IPS-20b (cell line): ENCODE results near the gene ZNF747.
"Not testable (repeated sequence)": the region's sequence is repeated elsewhere in the genome, so short reads cannot be mapped to it uniquely, and the experiment has no call there.

Source experiments
- H3K27ac ChIP-seq: one replicate; pipeline ENCODE4 v1.5.1; 2013; ENCODE audit warnings: low read length
- H3K27me3 ChIP-seq: 2 replicates; pipeline ENCODE4 v1.6.1; 2013; ENCODE audit warnings: mild to moderate bottlenecking, low read length, inconsistent platforms; ENCODE audit not compliant: insufficient read depth
- H3K36me3 ChIP-seq: 2 replicates; pipeline ENCODE4 v1.6.1; 2013; ENCODE audit warnings: low read depth, mild to moderate bottlenecking, inconsistent platforms, low read length, moderate library complexity; ENCODE audit not compliant: insufficient read depth
- H3K4me1 ChIP-seq: 2 replicates; pipeline ENCODE4 v1.6.1; 2013; ENCODE audit warnings: mild to moderate bottlenecking, control low read depth, inconsistent platforms, low read length, moderate library complexity; ENCODE audit not compliant: insufficient read depth
- H3K4me3 ChIP-seq: 2 replicates; pipeline ENCODE4 v1.5.1; 2013; ENCODE audit warnings: mild to moderate bottlenecking, low read length, inconsistent platforms
- H3K9ac ChIP-seq: 2 replicates; pipeline ENCODE4 v1.6.1; 2013; ENCODE audit warnings: low read depth, mild to moderate bottlenecking, inconsistent platforms, low read length, moderate library complexity
- H3K9me3 ChIP-seq: 2 replicates; pipeline ENCODE4 v1.6.1; 2013; ENCODE audit warnings: mild to moderate bottlenecking, low read depth, low read length, inconsistent platforms; ENCODE audit not compliant: insufficient read depth

ZNF747 gene

GRCh38 chr16:30539986-30540526 lies 5.4 kb upstream of the ZNF747 start:
- H3K27ac ChIP-seq, H3K36me3 ChIP-seq, H3K4me3 ChIP-seq, H3K9me3 ChIP-seq, H3K27me3 ChIP-seq: not testable (repeated sequence)
- peaks cover 42% of the 10 kb centered on the region for H3K4me1 ChIP-seq
- H3K9ac ChIP-seq, result 0 out of 2 replicates have a peak overlapping the region, but pooled peaks have one; percentile 33

- 0 out of 2 replicates have a peak overlapping the region, but pooled peaks have one; percentile 33 for H3K9ac ChIP-seq
- H3K4me3 ChIP-seq, result no peak overlapping the region
- H3K27ac ChIP-seq, result no peak overlapping the region
- H3K27me3 ChIP-seq, result no peaks in the 10 kb centered on the region
- peaks cover 38% of the 10 kb centered on the region for H3K4me1 ChIP-seq
- H3K36me3 ChIP-seq, result no peaks in the 10 kb centered on the region
- no peaks in the 10 kb centered on the region for H3K9me3 ChIP-seq
Measured at GRCh38 chr16:30539000-30539964, 4.6 kb upstream of the ZNF747 start.

GRCh38 chr16:30536391-30537024 lies 1.9 kb upstream of the ZNF747 start:
- Histone ChIP-seq H3K4me3 (peak overlapping the region; percentile 81), H3K9ac (peak overlapping the region; percentile 96; the same call in 1 of the 2 replicates), H3K27ac (peak overlapping the region; percentile 100), H3K4me1 (peaks cover 16% of the 10 kb centered on the region)
- H3K9me3 ChIP-seq, H3K27me3 ChIP-seq, H3K36me3 ChIP-seq: not testable (repeated sequence)

GRCh38 chr16:30535777-30536190 lies 1.1 kb upstream of the ZNF747 start:
- Histone ChIP-seq H3K27ac (peak overlapping the region; percentile 100), H3K4me3 (peak overlapping the region; percentile 81), H3K9ac (peak overlapping the region; percentile 96), H3K27me3 (no peaks in the 10 kb centered on the region), H3K36me3 (peaks cover 8% of the 10 kb centered on the region; the same call in 1 of the 2 replicates), H3K9me3 (no peaks in the 10 kb centered on the region), H3K4me1 (peaks cover 10% of the 10 kb centered on the region; the same call in 1 of the 2 replicates)

- Histone ChIP-seq H3K9ac (peak overlapping the region; percentile 96), H3K4me3 (peak overlapping the region; percentile 81), H3K27ac (peak overlapping the region; percentile 100), H3K36me3 (peaks cover 10% of the 10 kb centered on the region; the same call in 1 of the 2 replicates), H3K27me3 (no peaks in the 10 kb centered on the region), H3K9me3 (no peaks in the 10 kb centered on the region), H3K4me1 (peaks cover 10% of the 10 kb centered on the region; the same call in 1 of the 2 replicates)
Measured at GRCh38 chr16:30535106-30535776, 583 bp upstream of the ZNF747 start.

- Histone ChIP-seq H3K36me3 (peaks cover 10% of the 10 kb centered on the region; the same call in 1 of the 2 replicates), H3K9me3 (no peaks in the 10 kb centered on the region), H3K27me3 (no peaks in the 10 kb centered on the region), H3K4me3 (peak overlapping the region; percentile 81), H3K4me1 (peaks cover 10% of the 10 kb centered on the region; the same call in 1 of the 2 replicates), H3K9ac (peak overlapping the region; percentile 96), H3K27ac (no peak overlapping the region)
Measured at GRCh38 chr16:30533748-30534367, 800 bp downstream of the ZNF747 start.

GRCh38 chr16:30533146-30533522 lies 1.5 kb downstream of the ZNF747 start:
- peaks cover 10% of the 10 kb centered on the region; the same call in 1 of the 2 replicates for H3K4me1 ChIP-seq
- H3K9ac ChIP-seq, result no peak overlapping the region
- H3K4me3 ChIP-seq, result no peak overlapping the region

GRCh38 chr16:30532285-30533145 lies 2.1 kb downstream of the ZNF747 start:
- H3K4me3 ChIP-seq, result no peak overlapping the region
- H3K27ac ChIP-seq, result no peak overlapping the region
- peaks cover 14% of the 10 kb centered on the region; the same call in 1 of the 2 replicates for H3K4me1 ChIP-seq
- no peaks in the 10 kb centered on the region for H3K9me3 ChIP-seq
- H3K9ac ChIP-seq, result no peak overlapping the region
- no peaks in the 10 kb centered on the region for H3K27me3 ChIP-seq
- peaks cover 10% of the 10 kb centered on the region; the same call in 1 of the 2 replicates for H3K36me3 ChIP-seq

More at GRCh38 chr16:30533146-30533522, 1.5 kb downstream of the ZNF747 start:
- H3K36me3 ChIP-seq, result peaks cover 10% of the 10 kb centered on the region; the same call in 1 of the 2 replicates
- H3K27ac ChIP-seq, result no peak overlapping the region
- no peaks in the 10 kb centered on the region for H3K27me3 ChIP-seq
- no peaks in the 10 kb centered on the region for H3K9me3 ChIP-seq

- H3K27ac ChIP-seq, result no peak overlapping the region
- H3K27me3 ChIP-seq, result no peaks in the 10 kb centered on the region
- no peak overlapping the region for H3K4me3 ChIP-seq
- peaks cover 10% of the 10 kb centered on the region; the same call in 1 of the 2 replicates for H3K36me3 ChIP-seq
- H3K9me3 ChIP-seq, result no peaks in the 10 kb centered on the region
- no peak overlapping the region for H3K9ac ChIP-seq
- H3K4me1 ChIP-seq, result peaks cover 4% of the 10 kb centered on the region; the same call in 1 of the 2 replicates
Measured at GRCh38 chr16:30530163-30531037, 4.3 kb downstream of the ZNF747 start.
